ENCODE data around the gene NR2E1. TPM values are rescaled to one million over a fixed set of nuclear protein-coding genes. Genes with fewer than 3 reads are reported as not detected.
A peak's percentile ranks its signal among the peaks of the same experiment; 100 is the strongest.

The NR2E1 gene
- total RNA-seq, 1 donor from 2014 or later = not detected

GRCh38 chr6:108161724-108162282 is 4.0 kb upstream of the NR2E1 start:
- DNase-seq (ENCODE audit: low read depth) (no peak), FAIRE-seq (no peak)
- peaks cover 4% of the 10 kb centered on the region for H3K36me3 Mint-ChIP-seq (ENCODE audit: low read depth, unreplicated experiment)
- no peaks in the 10 kb centered on the region for H3K9me3 ChIP-seq (ENCODE audit: insufficient read depth, low read depth, low read length)
- no peak for TF ChIP-seq EZH2 (IDR thresholded peaks at IDR 0.05; ENCODE audit: insufficient read depth, low read length)
- TF ChIP-seq, protein P1, sequence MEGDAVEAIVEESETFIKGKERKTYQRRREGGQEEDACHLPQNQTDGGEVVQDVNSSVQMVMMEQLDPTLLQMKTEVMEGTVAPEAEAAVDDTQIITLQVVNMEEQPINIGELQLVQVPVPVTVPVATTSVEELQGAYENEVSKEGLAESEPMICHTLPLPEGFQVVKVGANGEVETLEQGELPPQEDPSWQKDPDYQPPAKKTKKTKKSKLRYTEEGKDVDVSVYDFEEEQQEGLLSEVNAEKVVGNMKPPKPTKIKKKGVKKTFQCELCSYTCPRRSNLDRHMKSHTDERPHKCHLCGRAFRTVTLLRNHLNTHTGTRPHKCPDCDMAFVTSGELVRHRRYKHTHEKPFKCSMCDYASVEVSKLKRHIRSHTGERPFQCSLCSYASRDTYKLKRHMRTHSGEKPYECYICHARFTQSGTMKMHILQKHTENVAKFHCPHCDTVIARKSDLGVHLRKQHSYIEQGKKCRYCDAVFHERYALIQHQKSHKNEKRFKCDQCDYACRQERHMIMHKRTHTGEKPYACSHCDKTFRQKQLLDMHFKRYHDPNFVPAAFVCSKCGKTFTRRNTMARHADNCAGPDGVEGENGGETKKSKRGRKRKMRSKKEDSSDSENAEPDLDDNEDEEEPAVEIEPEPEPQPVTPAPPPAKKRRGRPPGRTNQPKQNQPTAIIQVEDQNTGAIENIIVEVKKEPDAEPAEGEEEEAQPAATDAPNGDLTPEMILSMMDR (IDR thresholded peaks at IDR 0.05; ENCODE audit: insufficient read depth, low read depth, low read length) = no peak
- peaks cover 88% of the 10 kb centered on the region for H3K27me3 Mint-ChIP-seq (ENCODE audit: low read depth, unreplicated experiment)
- peaks cover 9% of the 10 kb centered on the region for H3K4me1 ChIP-seq (ENCODE audit: insufficient read depth, low read length)
- no peak overlapping the region for H3K27ac Mint-ChIP-seq (ENCODE audit: unreplicated experiment)
- peaks cover 20% of the 10 kb centered on the region for H3K9me3 Mint-ChIP-seq (ENCODE audit: unreplicated experiment)
- no peak overlapping the region for H3K4me3 ChIP-seq (ENCODE audit: insufficient read depth, low read depth, low read length)
- no peaks in the 10 kb centered on the region for H3K79me2 ChIP-seq (ENCODE audit: insufficient read depth, low read length)
- H4K20me1 ChIP-seq (ENCODE audit: insufficient read depth, low read length) = no peaks in the 10 kb centered on the region
- H3K36me3 ChIP-seq (ENCODE audit: insufficient read depth, low read length) = no peaks in the 10 kb centered on the region
- H3K27ac ChIP-seq (ENCODE audit: low read depth, low read length) = no peak overlapping the region
- peaks cover 98% of the 10 kb centered on the region for H3K27me3 ChIP-seq (ENCODE audit: insufficient read depth, low read length)
- H3K4me2 ChIP-seq (ENCODE audit: low read length) = no peak overlapping the region
- H3K9ac ChIP-seq (ENCODE audit: low read length) = no peak overlapping the region
- H3K4me1 Mint-ChIP-seq (ENCODE audit: low read depth, unreplicated experiment) = peaks cover 16% of the 10 kb centered on the region
- H2AFZ ChIP-seq (ENCODE audit: low read depth, low read length) = no peak overlapping the region
- H3K4me3 Mint-ChIP-seq (ENCODE audit: unreplicated experiment) = no peak overlapping the region

GRCh38 chr6:108163267-108163643 is 2.6 kb upstream of the NR2E1 start:
- no peak overlapping the region for H3K4me2 ChIP-seq (ENCODE audit: low read length)
- H3K9ac ChIP-seq (ENCODE audit: low read length) = no peak overlapping the region

More at GRCh38 chr6:108163267-108163643, 2.6 kb upstream of the NR2E1 start:
- FAIRE-seq = no peak
- Histone ChIP-seq H3K27me3 (ENCODE audit: insufficient read depth, low read length) (peaks cover 97% of the 10 kb centered on the region), H3K79me2 (ENCODE audit: insufficient read depth, low read length) (no peaks in the 10 kb centered on the region), H3K36me3 (ENCODE audit: insufficient read depth, low read length) (no peaks in the 10 kb centered on the region), H3K4me1 (ENCODE audit: insufficient read depth, low read length) (peaks cover 16% of the 10 kb centered on the region), H3K27ac (ENCODE audit: low read depth, low read length) (no peak overlapping the region), H3K4me3 (ENCODE audit: insufficient read depth, low read depth, low read length) (no peak overlapping the region), H4K20me1 (ENCODE audit: insufficient read depth, low read length) (no peaks in the 10 kb centered on the region), H3K9me3 (ENCODE audit: insufficient read depth, low read depth, low read length) (no peaks in the 10 kb centered on the region), H2AFZ (ENCODE audit: low read depth, low read length) (no peak overlapping the region)
- peaks cover 94% of the 10 kb centered on the region for H3K27me3 Mint-ChIP-seq (ENCODE audit: low read depth, unreplicated experiment)
- no peak for TF ChIP-seq EZH2 (IDR thresholded peaks at IDR 0.05; ENCODE audit: insufficient read depth, low read length)
- TF ChIP-seq, protein P1 (IDR thresholded peaks at IDR 0.05; ENCODE audit: insufficient read depth, low read depth, low read length) = no peak
- peaks cover 7% of the 10 kb centered on the region for H3K36me3 Mint-ChIP-seq (ENCODE audit: low read depth, unreplicated experiment)
- no peak overlapping the region for H3K4me3 Mint-ChIP-seq (ENCODE audit: unreplicated experiment)
- peaks cover 17% of the 10 kb centered on the region for H3K4me1 Mint-ChIP-seq (ENCODE audit: low read depth, unreplicated experiment)
- peaks cover 20% of the 10 kb centered on the region for H3K9me3 Mint-ChIP-seq (ENCODE audit: unreplicated experiment)
- H3K27ac Mint-ChIP-seq (ENCODE audit: unreplicated experiment) = peak overlapping the region; percentile 34
- DNase-seq (ENCODE audit: low read depth) = no peak
